Measurements from ENCODE around the gene FADS1. TPM values are rescaled to one million over a fixed set of nuclear protein-coding genes. Genes with fewer than 3 reads are reported as not detected.

FADS1 gene
- total RNA-seq, 1 donor from 2014 or later = 96.3 TPM

DNA sequence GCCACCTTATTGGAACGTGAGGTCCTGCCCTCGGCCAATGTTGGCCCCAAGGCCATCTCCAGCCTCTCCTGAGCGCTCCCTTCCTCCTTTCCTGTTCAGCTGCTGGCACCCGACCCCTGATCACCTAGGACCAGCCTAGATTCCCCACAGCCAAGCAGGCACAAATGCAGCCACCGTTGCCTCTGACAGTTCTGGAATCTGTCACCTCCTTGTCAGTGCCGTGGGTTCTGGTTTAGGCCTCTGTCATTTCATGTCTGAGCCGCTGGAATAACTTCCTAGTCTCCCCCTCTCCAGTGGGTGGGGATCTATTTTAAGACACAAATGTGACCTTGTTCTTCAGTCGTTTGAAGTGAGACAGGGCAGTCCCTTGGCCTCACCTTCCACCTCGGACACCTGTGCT lies 44.8 kb upstream of the FADS1 start:
- TF ChIP-seq, protein P1, sequence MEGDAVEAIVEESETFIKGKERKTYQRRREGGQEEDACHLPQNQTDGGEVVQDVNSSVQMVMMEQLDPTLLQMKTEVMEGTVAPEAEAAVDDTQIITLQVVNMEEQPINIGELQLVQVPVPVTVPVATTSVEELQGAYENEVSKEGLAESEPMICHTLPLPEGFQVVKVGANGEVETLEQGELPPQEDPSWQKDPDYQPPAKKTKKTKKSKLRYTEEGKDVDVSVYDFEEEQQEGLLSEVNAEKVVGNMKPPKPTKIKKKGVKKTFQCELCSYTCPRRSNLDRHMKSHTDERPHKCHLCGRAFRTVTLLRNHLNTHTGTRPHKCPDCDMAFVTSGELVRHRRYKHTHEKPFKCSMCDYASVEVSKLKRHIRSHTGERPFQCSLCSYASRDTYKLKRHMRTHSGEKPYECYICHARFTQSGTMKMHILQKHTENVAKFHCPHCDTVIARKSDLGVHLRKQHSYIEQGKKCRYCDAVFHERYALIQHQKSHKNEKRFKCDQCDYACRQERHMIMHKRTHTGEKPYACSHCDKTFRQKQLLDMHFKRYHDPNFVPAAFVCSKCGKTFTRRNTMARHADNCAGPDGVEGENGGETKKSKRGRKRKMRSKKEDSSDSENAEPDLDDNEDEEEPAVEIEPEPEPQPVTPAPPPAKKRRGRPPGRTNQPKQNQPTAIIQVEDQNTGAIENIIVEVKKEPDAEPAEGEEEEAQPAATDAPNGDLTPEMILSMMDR (IDR thresholded peaks at IDR 0.05; ENCODE audit: insufficient read depth, low read length, poor library complexity, severe bottlenecking) = no peak
- peaks cover 5% of the 10 kb centered on the region for H3K36me3 ChIP-seq (ENCODE audit: control insufficient read depth, insufficient read depth, low read length)
- H3K27me3 ChIP-seq (ENCODE audit: control insufficient read depth, insufficient read depth, low read length) = no peaks in the 10 kb centered on the region
- H3K4me3 ChIP-seq (ENCODE audit: low read depth, low read length) = no peak overlapping the region
- DNase-seq (ENCODE audit: low read depth) = no peak

DNA sequence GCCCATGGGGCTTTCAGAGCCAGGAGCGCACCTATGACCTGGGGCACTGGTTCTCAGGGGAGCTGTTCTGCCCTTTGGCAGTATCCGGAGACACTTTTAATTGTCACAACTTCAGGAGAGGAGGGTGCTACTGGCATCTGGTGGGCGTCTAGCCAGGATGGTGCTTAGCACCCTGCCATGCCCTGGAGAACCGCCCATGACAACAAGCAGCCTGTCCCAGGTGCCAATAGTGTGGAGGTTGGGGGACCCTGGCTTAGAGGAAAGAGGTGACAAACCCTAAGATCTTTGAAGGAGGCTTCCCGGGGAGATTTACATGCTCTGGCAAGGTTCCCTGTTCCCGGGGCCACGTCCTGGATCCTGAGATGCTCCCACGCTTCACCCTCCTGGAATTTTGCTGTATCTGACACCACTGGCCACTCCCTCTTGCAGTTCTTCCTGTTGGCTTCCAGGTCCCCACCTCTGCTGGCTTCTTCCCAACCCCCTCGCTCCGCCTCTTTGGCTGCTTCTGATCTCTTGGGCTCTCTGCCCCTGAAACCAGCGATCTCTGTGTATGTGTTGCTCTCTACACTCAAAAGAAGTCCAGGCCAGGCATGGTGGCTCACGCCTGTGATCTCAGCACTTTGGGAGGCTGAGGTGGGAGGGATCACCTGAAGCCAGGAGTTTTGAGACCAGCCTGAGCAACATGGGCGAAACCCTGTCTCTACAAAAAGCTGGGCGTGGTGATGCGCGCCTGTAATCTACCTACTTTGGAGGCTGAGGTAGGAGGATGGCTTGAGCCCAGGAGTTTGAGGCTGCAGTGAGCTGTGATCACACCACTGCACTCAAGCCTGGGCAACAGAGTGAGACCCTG lies 43.5 kb upstream of the FADS1 start:
- TF ChIP-seq, protein P1 (IDR thresholded peaks at IDR 0.05; ENCODE audit: insufficient read depth, low read length, poor library complexity, severe bottlenecking) = no peak
- no peak for DNase-seq (ENCODE audit: low read depth)

DNA sequence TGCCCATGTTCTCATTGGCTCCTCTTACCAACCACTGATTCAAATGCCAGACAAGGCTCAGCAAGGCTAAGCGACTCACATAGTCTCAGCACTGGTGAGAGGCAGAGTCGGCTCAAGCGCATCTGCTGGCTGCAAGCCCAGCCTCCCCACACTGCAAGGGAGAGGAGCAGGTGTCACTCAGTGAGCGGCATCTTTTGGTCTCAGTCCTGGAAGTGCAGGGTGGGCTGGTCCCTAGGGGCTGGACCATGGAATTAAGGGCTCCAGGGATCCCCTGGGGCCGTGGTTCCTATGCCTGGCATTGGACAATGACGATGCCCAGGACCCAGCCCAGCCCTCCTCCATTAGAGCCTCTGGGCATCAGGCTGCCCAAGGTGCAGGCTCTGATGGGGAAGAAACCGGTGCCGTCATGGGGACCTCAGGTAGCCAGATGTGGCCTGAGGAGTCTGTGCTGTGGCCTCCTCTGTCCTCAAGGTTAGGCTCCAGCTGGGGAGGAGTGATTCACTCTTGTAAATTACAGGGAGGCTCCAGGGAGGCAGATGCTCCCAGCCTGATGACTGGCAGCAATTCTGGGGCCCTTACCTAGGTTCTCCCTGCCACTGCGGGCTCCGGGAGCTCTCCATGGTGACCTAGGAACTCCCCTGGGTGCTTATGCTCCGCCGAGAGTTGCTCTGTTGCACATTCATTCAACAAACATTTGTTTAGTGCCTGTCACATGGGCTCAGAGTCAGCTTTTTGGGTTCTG lies 39.3 kb upstream of the FADS1 start:
- DNase-seq (ENCODE audit: low read depth) = no peak
- TF ChIP-seq, protein P1 (IDR thresholded peaks at IDR 0.05; ENCODE audit: insufficient read depth, low read length, poor library complexity, severe bottlenecking) = no peak

More for the DNA sequence above, 43.5 kb upstream of the FADS1 start:
- peaks cover 5% of the 10 kb centered on the region for H3K36me3 ChIP-seq (ENCODE audit: control insufficient read depth, insufficient read depth, low read length)
- no peak overlapping the region for H3K4me3 ChIP-seq (ENCODE audit: low read depth, low read length)
- H3K27me3 ChIP-seq (ENCODE audit: control insufficient read depth, insufficient read depth, low read length) = no peaks in the 10 kb centered on the region

DNA sequence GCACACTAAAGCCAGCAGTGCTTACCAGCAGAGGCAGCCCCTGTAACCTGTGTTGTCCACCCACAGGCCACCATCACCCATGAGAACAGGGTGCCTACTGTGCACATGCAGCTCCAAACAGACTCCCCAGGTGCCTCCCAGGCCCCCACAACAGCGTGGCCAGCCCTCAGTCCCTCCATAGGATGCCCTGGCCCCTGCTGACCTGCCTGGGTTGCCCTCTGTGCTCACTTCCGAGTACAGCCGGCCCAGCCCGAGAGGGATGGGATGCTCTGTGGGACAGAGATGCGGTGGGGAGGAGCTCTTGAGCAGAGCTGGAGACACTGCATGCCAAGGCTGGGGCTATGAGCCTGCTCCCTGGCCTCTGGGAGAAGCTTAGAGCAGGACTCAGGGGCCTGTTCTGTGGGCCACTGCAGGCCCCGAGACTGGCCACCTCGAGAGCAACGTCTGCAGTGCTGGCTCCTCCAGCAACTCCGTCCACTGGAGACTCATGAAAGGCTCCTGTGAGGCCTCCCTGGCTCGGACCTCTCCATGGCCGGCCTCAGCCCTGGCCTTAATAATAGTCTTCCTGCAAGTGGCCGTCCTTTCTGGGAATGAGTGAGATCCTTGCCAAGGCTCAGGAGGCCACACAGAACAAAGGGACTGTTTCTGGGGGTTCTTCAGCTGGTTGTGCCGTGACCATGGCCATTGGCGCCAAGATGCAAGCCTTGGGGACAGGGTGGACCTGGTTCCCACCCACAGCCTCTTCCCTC lies 38.3 kb upstream of the FADS1 start:
- no peak for DNase-seq (ENCODE audit: low read depth)
- peaks cover 4% of the 10 kb centered on the region for H3K36me3 ChIP-seq (ENCODE audit: control insufficient read depth, insufficient read depth, low read length)

More for the DNA sequence above, 39.3 kb upstream of the FADS1 start:
- no peak overlapping the region for H3K4me3 ChIP-seq (ENCODE audit: low read depth, low read length)
- H3K27me3 ChIP-seq (ENCODE audit: control insufficient read depth, insufficient read depth, low read length) = no peaks in the 10 kb centered on the region
- peaks cover 4% of the 10 kb centered on the region for H3K36me3 ChIP-seq (ENCODE audit: control insufficient read depth, insufficient read depth, low read length)

DNA sequence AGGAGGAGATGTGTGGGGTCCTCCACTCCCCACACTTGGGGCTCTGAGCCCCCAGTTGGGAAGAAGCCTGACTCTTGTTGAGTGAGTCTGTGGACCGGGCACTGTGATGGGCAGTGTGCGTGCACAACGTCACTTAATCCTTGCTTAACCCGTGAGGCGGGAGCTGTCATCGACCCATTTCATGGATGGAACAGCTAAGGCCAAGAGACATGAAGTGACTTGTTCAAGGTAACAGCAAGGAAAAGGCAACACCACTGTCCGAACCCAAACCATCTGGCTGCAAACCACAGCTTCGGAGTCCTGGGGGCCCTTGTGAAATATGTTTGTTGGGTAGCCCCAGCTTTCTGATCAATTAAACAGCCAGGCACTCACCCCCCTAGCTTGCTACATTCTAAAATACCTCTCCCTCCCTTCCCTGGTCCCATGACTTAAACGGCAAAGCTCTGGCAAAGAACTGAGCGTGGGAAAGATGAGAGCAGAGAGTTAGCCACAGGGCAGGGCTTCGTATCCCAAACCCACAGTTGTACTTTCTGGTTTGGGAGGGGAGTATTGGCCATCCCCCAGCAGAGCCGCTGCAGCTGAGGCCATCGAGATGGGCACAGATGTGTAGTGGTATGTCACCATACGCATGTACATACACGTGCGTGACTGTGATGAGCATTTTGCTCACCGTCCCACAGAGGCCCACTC lies 37.5 kb upstream of the FADS1 start:
- no peaks in the 10 kb centered on the region for H3K27me3 ChIP-seq (ENCODE audit: control insufficient read depth, insufficient read depth, low read length)
- TF ChIP-seq, protein P1 (IDR thresholded peaks at IDR 0.05; ENCODE audit: insufficient read depth, low read length, poor library complexity, severe bottlenecking) = no peak
- no peak for DNase-seq (ENCODE audit: low read depth)
- H3K4me3 ChIP-seq (ENCODE audit: low read depth, low read length) = no peak overlapping the region
- peaks cover 3% of the 10 kb centered on the region for H3K36me3 ChIP-seq (ENCODE audit: control insufficient read depth, insufficient read depth, low read length)

More for the DNA sequence above, 38.3 kb upstream of the FADS1 start:
- H3K27me3 ChIP-seq (ENCODE audit: control insufficient read depth, insufficient read depth, low read length) = no peaks in the 10 kb centered on the region
- no peak overlapping the region for H3K4me3 ChIP-seq (ENCODE audit: low read depth, low read length)
- TF ChIP-seq, protein P1 (IDR thresholded peaks at IDR 0.05; ENCODE audit: insufficient read depth, low read length, poor library complexity, severe bottlenecking) = no peak
